H1 (cell line): Measurements from ENCODE around the gene FAS. TPM values are rescaled to one million over a fixed set of nuclear protein-coding genes. Genes with fewer than 3 reads are reported as not detected.

Experiments used
- CTCF ChIA-PET: fragments of 300-600 bp; sonication (Branson Sonifier 250); formaldehyde crosslinking; loops from one replicate; lab custom pipeline; 2021; ENCODE audit not compliant: partially characterized antibody; lab: Charles Lee
- POLR2A ChIA-PET: fragments of 300-600 bp; sonication (Branson Sonifier 250); formaldehyde crosslinking; loops from one replicate; lab custom pipeline; 2021; ENCODE audit warnings: inconsistent platforms; ENCODE audit not compliant: partially characterized antibody; lab: Charles Lee
- DNase-seq, 2 experiments: peaks; one replicate each; pipeline versions ENCODE4 v3.0.0 to v3.0.0-alpha.2; 2010 to 2022; ENCODE audit warnings: low spot score in 2 of 2, low read depth in 1 of 2, mixed read lengths in 1 of 2
- FAIRE-seq: peaks from 2 replicates; lab custom pipeline; 2011; peaks lifted over from hg19 to GRCh38; lab: Jason Lieb, UNC
- H2AFZ ChIP-seq: 2 replicates; pipeline ENCODE4 v1.8.1; 2012; ENCODE audit warnings: low read length, inconsistent platforms
- H2AK5ac ChIP-seq: 2 replicates; pipeline ENCODE4 v1.6.1; 2013; ENCODE audit warnings: low read depth, low read length
- H2BK120ac ChIP-seq: replicated peaks from 2 replicates; pipeline ENCODE3; 2013; ENCODE audit warnings: low read depth, low read length, inconsistent platforms
- H2BK12ac ChIP-seq: 2 replicates; pipeline ENCODE4 v1.6.1; 2013; ENCODE audit warnings: low read depth, low read length
- H2BK15ac ChIP-seq: 2 replicates; pipeline ENCODE4 v1.6.1; 2013; ENCODE audit warnings: low read length
- H2BK20ac ChIP-seq: 2 replicates; pipeline ENCODE4 v1.6.1; 2013; ENCODE audit warnings: low read length
- H2BK5ac ChIP-seq: 2 replicates; pipeline ENCODE4 v1.6.1; 2013; ENCODE audit warnings: low read depth, low read length
- H3K14ac ChIP-seq: 2 replicates; pipeline ENCODE4 v1.6.1; 2013; ENCODE audit warnings: inconsistent platforms; ENCODE audit not compliant: insufficient read length
- H3K18ac ChIP-seq: 2 replicates; pipeline ENCODE4 v1.6.1; 2013; ENCODE audit warnings: low read length; ENCODE audit errors: extremely low read depth
- H3K23ac ChIP-seq: 2 replicates; pipeline ENCODE4 v1.6.1; 2013; ENCODE audit warnings: inconsistent platforms; ENCODE audit not compliant: insufficient read length
- H3K23me2 ChIP-seq: 2 replicates; pipeline ENCODE4 v1.6.1; 2013; ENCODE audit warnings: low read depth, low read length
- H3K27ac ChIP-seq: 2 replicates; pipeline ENCODE4 v1.6.1; 2011; ENCODE audit warnings: low read depth, low read length, inconsistent platforms
- H3K27me3 ChIP-seq, 4 experiments: replicated peaks in 1 of 4; 1 replicate in 1 of 4; 2 replicates in 3 of 4; pipeline versions ENCODE4 v1.6.1 to v1.8.1; 2011 to 2013; ENCODE audit warnings: low read length in 3 of 4, mild to moderate bottlenecking in 3 of 4, inconsistent platforms in 2 of 4, mixed read lengths in 2 of 4, moderate library complexity in 1 of 4; ENCODE audit not compliant: control insufficient read depth in 3 of 4, insufficient read depth in 3 of 4; ENCODE audit errors: extremely low read depth in 1 of 4
- H3K36me3 ChIP-seq, 4 experiments: 2 replicates each; pipeline versions ENCODE4 v1.6.1 to v1.8.1; 2011 to 2013; ENCODE audit warnings: mild to moderate bottlenecking in 4 of 4, low read length in 3 of 4, moderate library complexity in 2 of 4, control low read depth in 1 of 4, inconsistent platforms in 1 of 4; ENCODE audit not compliant: insufficient read depth in 4 of 4, control insufficient read depth in 2 of 4
- H3K4ac ChIP-seq: replicated peaks from 2 replicates; pipeline ENCODE3; 2013; ENCODE audit warnings: low read length, low read depth, mixed read lengths, inconsistent platforms; ENCODE audit not compliant: insufficient read length
- H3K4me1 ChIP-seq, 4 experiments: replicated peaks in 1 of 4; 1 replicate in 1 of 4; 2 replicates in 3 of 4; pipeline versions ENCODE4 v1.6.1 to v1.8.1; 2011 to 2013; ENCODE audit warnings: low read length in 3 of 4, inconsistent platforms in 2 of 4, mixed read lengths in 1 of 4; ENCODE audit not compliant: insufficient read depth in 4 of 4, control insufficient read depth in 3 of 4
- H3K4me2 ChIP-seq, 2 experiments: 2 replicates each; pipeline versions ENCODE4 v1.6.1 to v1.8.1; 2011 to 2013; ENCODE audit warnings: low read depth in 2 of 2, low read length in 2 of 2, control low read depth in 1 of 2, inconsistent platforms in 1 of 2, mild to moderate bottlenecking in 1 of 2; ENCODE audit not compliant: insufficient read depth in 1 of 2
- H3K4me3 ChIP-seq, 4 experiments: fragments of 200-600, 300-600 bp in 1 of 4; sonication (generic), shearing (Covaris generic), sonication (Bioruptor Twin) in 1 of 4; 2 replicates each; pipeline versions ENCODE4 v1.5.1 to v1.8.1; 2011 to 2016; ENCODE audit warnings: low read length in 4 of 4, low read depth in 3 of 4, control low read depth in 2 of 4, inconsistent platforms in 2 of 4, mild to moderate bottlenecking in 2 of 4, mixed read lengths in 1 of 4, moderate library complexity in 1 of 4; ENCODE audit not compliant: insufficient read depth in 2 of 4; ENCODE audit errors: extremely low read depth in 1 of 4
- H3K56ac ChIP-seq: replicated peaks from 2 replicates; pipeline ENCODE3; 2013; ENCODE audit warnings: low read depth, mild to moderate bottlenecking, mixed read lengths, low read length, inconsistent platforms; ENCODE audit not compliant: insufficient read length
- H3K79me1 ChIP-seq: 2 replicates; pipeline ENCODE4 v1.6.1; 2013; ENCODE audit warnings: low read depth, low read length, control low read depth
- H3K79me2 ChIP-seq, 2 experiments: 2 replicates each; pipeline versions ENCODE4 v1.6.1 to v1.8.1; 2012 to 2013; ENCODE audit warnings: low read length in 2 of 2, mild to moderate bottlenecking in 2 of 2, inconsistent platforms in 1 of 2; ENCODE audit not compliant: insufficient read depth in 2 of 2, control insufficient read depth in 1 of 2
- H3K9ac ChIP-seq, 4 experiments: replicated peaks in 1 of 4; 1 replicate in 1 of 4; 2 replicates in 3 of 4; pipeline versions ENCODE4 v1.6.1 to v1.8.1; 2011 to 2013; ENCODE audit warnings: low read depth in 3 of 4, low read length in 3 of 4, control low read depth in 2 of 4, mild to moderate bottlenecking in 2 of 4, moderate library complexity in 2 of 4, inconsistent platforms in 1 of 4; ENCODE audit errors: extremely low read depth in 1 of 4
- H3K9me3 ChIP-seq, 2 experiments: 2 replicates each; pipeline versions ENCODE4 v1.6.1 to v1.8.1; 2012 to 2013; ENCODE audit warnings: mild to moderate bottlenecking in 2 of 2, moderate library complexity in 2 of 2, control low read depth in 1 of 2, inconsistent platforms in 1 of 2, low read depth in 1 of 2, low read length in 1 of 2, mixed read lengths in 1 of 2; ENCODE audit not compliant: insufficient read depth in 2 of 2
- H4K20me1 ChIP-seq, 2 experiments: replicated peaks in 1 of 2; 2 replicates each; pipeline versions ENCODE3 to v1.8.1; 2011 to 2013; ENCODE audit warnings: inconsistent platforms in 2 of 2, low read length in 2 of 2, mild to moderate bottlenecking in 1 of 2; ENCODE audit not compliant: insufficient read depth in 2 of 2, control insufficient read depth in 1 of 2
- H4K5ac ChIP-seq: 2 replicates; pipeline ENCODE4 v1.6.1; 2013; ENCODE audit warnings: low read length, low read depth, mixed read lengths, inconsistent platforms; ENCODE audit not compliant: insufficient read length
- H4K8ac ChIP-seq: 2 replicates; pipeline ENCODE4 v1.8.0; 2013; ENCODE audit warnings: mild to moderate bottlenecking, moderate library complexity, low read length, inconsistent platforms; ENCODE audit not compliant: insufficient read depth; ENCODE audit errors: extremely low read depth
- H4K91ac ChIP-seq: replicated peaks from 2 replicates; pipeline ENCODE3; 2013; ENCODE audit warnings: low read length, mixed read lengths, inconsistent platforms; ENCODE audit not compliant: insufficient read length
- CBX5 ChIP-seq: fragments of 300-800, 300-1000 bp; sonication (generic); IDR thresholded peaks from 2 replicates; pipeline ENCODE4 v1.7.1; 2016; ENCODE audit warnings: antibody characterized with exemption, low read length, low read depth
- EGR1 ChIP-seq: IDR thresholded peaks from 2 replicates; pipeline ENCODE4 v1.6.1; 2011; ENCODE audit warnings: low read depth, low read length, borderline replicate concordance
- EZH2 ChIP-seq: fragments of 200-600 bp; sonication (generic); IDR thresholded peaks from 2 replicates; pipeline ENCODE4 v1.7.1; 2012; ENCODE audit warnings: low read depth, mild to moderate bottlenecking, moderate library complexity, low read length, inconsistent platforms; ENCODE audit not compliant: severe bottlenecking
- GABPA ChIP-seq: IDR thresholded peaks from 2 replicates; pipeline ENCODE4 v1.6.1; 2011; ENCODE audit warnings: mild to moderate bottlenecking, low read length, moderate library complexity, borderline replicate concordance; ENCODE audit not compliant: insufficient read depth
- HDAC2 ChIP-seq, 2 experiments: fragments of 300-600 bp in 1 of 2; sonication (generic) in 1 of 2; IDR thresholded peaks; 2 replicates each; pipeline ENCODE4 v1.6.1; 2011 to 2012; ENCODE audit warnings: low read depth in 2 of 2, low read length in 2 of 2, mild to moderate bottlenecking in 2 of 2, moderate library complexity in 2 of 2, borderline replicate concordance in 1 of 2, inconsistent platforms in 1 of 2
- JUND ChIP-seq: IDR thresholded peaks from 2 replicates; pipeline ENCODE4 v1.6.1; 2011; ENCODE audit warnings: mild to moderate bottlenecking, improper control_type of control experiment, low read length
- KDM4A ChIP-seq: IDR thresholded peaks from one replicate; pipeline ENCODE4 v1.7.1; 2012; ENCODE audit warnings: low read depth, mild to moderate bottlenecking, moderate library complexity, low read length, inconsistent platforms; ENCODE audit not compliant: severe bottlenecking
- KDM5A ChIP-seq: fragments of 200-600 bp; IDR thresholded peaks from 2 replicates; pipeline ENCODE4 v1.7.1; 2012; ENCODE audit warnings: mild to moderate bottlenecking, low read length, inconsistent platforms, mixed read lengths
- SP4 ChIP-seq: IDR thresholded peaks from 2 replicates; pipeline ENCODE4 v1.6.1; 2012; ENCODE audit warnings: low read length, inconsistent platforms
- YY1 ChIP-seq: IDR thresholded peaks from 2 replicates; pipeline ENCODE4 v1.6.1; 2011; ENCODE audit warnings: low read depth, mild to moderate bottlenecking, low read length
- WGBS, 2 experiments: shearing (Covaris generic) in 1 of 2; methylation state at CpG; one replicate each; pipeline versions ENCODE4 v1.1.6 to v1.1.7; 2013 to 2015; ENCODE audit warnings: low lambda C conversion rate in 2 of 2, mixed read lengths in 2 of 2, inconsistent platforms in 1 of 2, low coverage in 1 of 2, missing lambda C conversion rate in 1 of 2; ENCODE audit not compliant: insufficient replicate concordance in 2 of 2, insufficient coverage in 1 of 2, insufficient read length in 1 of 2; ENCODE audit errors: extremely low coverage in 1 of 2, missing lambda C conversion rate in 1 of 2; 5-methylcytosine and 5-hydroxymethylcytosine counted together
- polyA plus RNA-seq, 7 experiments: library from polyadenylated mRNA; depleted of rRNA in 3 of 7; stranded (reverse) in 5 of 7; unstranded in 2 of 7; fragments of >200 nt in 5 of 7; fragments of 200-250 nt in 2 of 7; gene quantifications; 1 replicate in 5 of 7; 2 replicates in 1 of 7; 4 replicates in 1 of 7; pipeline versions ENCODE4 v1.2.1 to v1.2.3, GENCODE V29; 2011 to 2013; ENCODE audit warnings: missing spikeins in 2 of 7, mixed read lengths in 2 of 7
- total RNA-seq: library from RNA; stranded (reverse); fragmentation: NEBNext Ultra II Directional; extraction: Animal tissue kit (Norgen Biotek cat#: 25700); gene quantifications from 2 replicates; pipeline ENCODE4 v1.2.1, GENCODE V29; 2021
- TF ChIP-seq, protein P1 (sequence below): IDR thresholded peaks from 2 replicates; pipeline ENCODE4 v1.6.1; 2012; ENCODE audit warnings: inconsistent platforms
- TF ChIP-seq, protein P2 (sequence below): IDR thresholded peaks from 2 replicates; pipeline ENCODE4 v1.6.1; 2011; ENCODE audit warnings: low read depth, mild to moderate bottlenecking, low read length; ENCODE audit not compliant: insufficient read depth

Gene FAS
- total and polyA plus RNA-seq, 2 of the 8 experiments (the other 6 are each of a cell fraction or from before 2014, with no cell fraction given) = 4.0 to 6.7 TPM

DNA sequence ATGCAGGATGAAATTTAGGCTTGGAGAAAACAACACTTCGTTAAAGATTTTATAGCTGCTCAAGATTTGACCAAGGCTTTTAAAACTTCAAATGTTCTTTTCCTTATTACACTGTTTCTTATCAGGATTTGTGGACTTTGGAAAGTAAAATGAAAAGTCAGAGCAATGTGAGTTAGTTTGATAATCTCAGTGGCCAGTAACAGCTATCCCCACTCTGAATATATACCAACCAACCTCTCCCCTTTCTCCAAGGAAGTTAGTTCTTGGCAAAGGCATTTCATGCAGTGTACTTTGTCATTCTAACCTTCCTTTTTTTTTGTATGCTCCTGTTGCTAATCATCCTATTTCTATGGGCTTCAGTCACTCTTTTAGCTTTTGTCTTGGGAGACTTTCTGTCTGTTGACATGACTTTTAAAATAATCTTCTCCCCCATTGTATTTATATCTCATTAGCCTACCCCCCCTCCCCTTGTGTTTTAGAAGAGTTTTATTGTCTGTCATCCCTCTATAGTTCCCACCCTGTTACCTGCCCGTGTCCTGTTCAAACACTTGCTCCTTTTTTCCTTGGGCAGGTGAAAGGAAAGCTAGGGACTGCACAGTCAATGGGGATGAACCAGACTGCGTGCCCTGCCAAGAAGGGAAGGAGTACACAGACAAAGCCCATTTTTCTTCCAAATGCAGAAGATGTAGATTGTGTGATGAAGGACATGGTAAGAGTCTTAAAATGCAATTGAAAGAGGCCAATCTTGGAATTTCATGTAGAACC, 16.7 kb downstream of the FAS start:
- Histone ChIP-seq H3K4ac (no peak overlapping the region), H3K27ac (no peak overlapping the region), H3K18ac (no peak overlapping the region), H4K5ac (no peak overlapping the region), H2BK120ac (no peak overlapping the region), H3K9ac (no peak overlapping the region), H3K79me1 (no peaks in the 10 kb centered on the region), H2BK15ac (no peak overlapping the region), H2AK5ac (no peak overlapping the region), H4K8ac (no peak overlapping the region), H3K23ac (no peak overlapping the region), H3K36me3 (peaks cover 0 to 2% (median 0%) of the 10 kb centered on the region in 4 experiments; a peak in 3 of 8 replicates), H4K91ac (no peak overlapping the region), H4K20me1 (no peaks in the 10 kb centered on the region), H2BK12ac (no peak overlapping the region), H2AFZ (no peak overlapping the region), H3K56ac (no peak overlapping the region), H3K4me1 (peaks cover 0 to 3% (median 0%) of the 10 kb centered on the region in 4 experiments; a peak in 1 of 7 replicates), H3K79me2 (no peaks in the 10 kb centered on the region), H3K23me2 (no peaks in the 10 kb centered on the region), H3K27me3 (no peaks in the 10 kb centered on the region), H2BK5ac (no peak overlapping the region), H3K14ac (no peak overlapping the region), H3K9me3 (no peaks in the 10 kb centered on the region), H3K4me2 (no peak overlapping the region), H3K4me3 (no peak overlapping the region), H2BK20ac (no peak overlapping the region)
- ChIA-PET CTCF (interaction anchor here (0.6 to 3.2 kb wide), 13 partner anchors 9 to 1501 kb away, joined by 3 to 10 read pairs (median 3); no protein-coding TSS in a partner anchor), POLR2A (no interaction called here)
- no peak for DNase-seq
- FAIRE-seq = no peak
- 64% methylated on average over 3 of the region's 3 CpGs; no CpG with 5 or more reads in 1 of the 2 experiments for WGBS, 2 experiments
- TF ChIP-seq HDAC2 (IDR thresholded peaks at IDR 0.05; ENCODE audit: borderline replicate concordance in 1 of 2, low read depth in 2 of 2, low read length in 2 of 2) = no peak
- TF ChIP-seq, protein P1, sequence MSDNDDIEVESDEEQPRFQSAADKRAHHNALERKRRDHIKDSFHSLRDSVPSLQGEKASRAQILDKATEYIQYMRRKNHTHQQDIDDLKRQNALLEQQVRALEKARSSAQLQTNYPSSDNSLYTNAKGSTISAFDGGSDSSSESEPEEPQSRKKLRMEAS = no peak
- TF ChIP-seq, protein P2, sequence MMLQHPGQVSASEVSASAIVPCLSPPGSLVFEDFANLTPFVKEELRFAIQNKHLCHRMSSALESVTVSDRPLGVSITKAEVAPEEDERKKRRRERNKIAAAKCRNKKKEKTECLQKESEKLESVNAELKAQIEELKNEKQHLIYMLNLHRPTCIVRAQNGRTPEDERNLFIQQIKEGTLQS = no peak
- TF ChIP-seq GABPA = no peak
- no peak for TF ChIP-seq KDM5A
- TF ChIP-seq YY1 = no peak
- no peak for TF ChIP-seq EGR1
- TF ChIP-seq JUND = no peak
- TF ChIP-seq CBX5 = no peak
- TF ChIP-seq SP4 = no peak
- no peak for TF ChIP-seq EZH2
- no peak for TF ChIP-seq KDM4A
